ENCODE results near the gene NEU4. TPM values are rescaled to one million over a fixed set of nuclear protein-coding genes. Genes with fewer than 3 reads are reported as not detected.
A peak's percentile ranks its signal among the peaks of the same experiment; 100 is the strongest.
"Not testable (repeated sequence)": the region's sequence is repeated elsewhere in the genome, so short reads cannot be mapped to it uniquely, and the experiment has no call there.

Gene NEU4
- total RNA-seq, 2 donors from 2014 or later, result 0.38 TPM; not detected in 1

GRCh38 chr2:241796209-241796608 lies 12.8 kb upstream of the NEU4 start:
- peak; percentile 40 for DNase-seq (ENCODE audit: low spot score)
- intact Hi-C loops (cut with DNase I), result no loop called here

GRCh38 chr2:241796610-241797138 lies 12.3 kb upstream of the NEU4 start:
- DNase-seq (ENCODE audit: low spot score), result peak; percentile 80
- intact Hi-C loops (cut with DNase I), result no loop called here

GRCh38 chr2:241797441-241798080 lies 11.4 kb upstream of the NEU4 start:
- intact Hi-C loops (cut with DNase I), result no loop called here
- DNase-seq (ENCODE audit: low spot score), result peak; percentile 55

- DNase-seq (ENCODE audit: low spot score), result peak; percentile 77
- intact Hi-C loops (cut with DNase I), result no loop called here
Measured at GRCh38 chr2:241798081-241798630, 10.8 kb upstream of the NEU4 start.

- DNase-seq (ENCODE audit: low spot score), result peak; percentile 76
- intact Hi-C loops (cut with DNase I), result no loop called here
Measured at GRCh38 chr2:241798631-241799521, 10.1 kb upstream of the NEU4 start.

GRCh38 chr2:241799522-241800197 lies 9.3 kb upstream of the NEU4 start:
- DNase-seq (ENCODE audit: low spot score), result peak; percentile 73

GRCh38 chr2:241800198-241800903 lies 8.6 kb upstream of the NEU4 start:
- DNase-seq (ENCODE audit: low spot score), result peak; percentile 75

More at GRCh38 chr2:241799522-241800197, 9.3 kb upstream of the NEU4 start:
- intact Hi-C loops (cut with DNase I), result no loop called here

GRCh38 chr2:241801611-241802420 lies 7.2 kb upstream of the NEU4 start:
- peak; percentile 72 for DNase-seq (ENCODE audit: low spot score)

More at GRCh38 chr2:241800198-241800903, 8.6 kb upstream of the NEU4 start:
- intact Hi-C loops (cut with DNase I), result not testable (repeated sequence)

GRCh38 chr2:241802421-241803318 lies 6.3 kb upstream of the NEU4 start:
- DNase-seq (ENCODE audit: low spot score), result peak; percentile 67
- intact Hi-C loops (cut with DNase I), result no loop called here

More at GRCh38 chr2:241801611-241802420, 7.2 kb upstream of the NEU4 start:
- intact Hi-C loops (cut with DNase I), result no loop called here

GRCh38 chr2:241803387-241804325 lies 5.3 kb upstream of the NEU4 start:
- intact Hi-C loops (cut with DNase I), result no loop called here
- DNase-seq (ENCODE audit: low spot score), result peak; percentile 86

- peak; percentile 76 for DNase-seq (ENCODE audit: low spot score)
- intact Hi-C loops (cut with DNase I), result no loop called here
Measured at GRCh38 chr2:241804326-241805229, 4.4 kb upstream of the NEU4 start.

- intact Hi-C loops (cut with DNase I); DNase-seq (ENCODE audit: low spot score): not testable (repeated sequence)
Measured at GRCh38 chr2:241806217-241806616, 2.8 kb upstream of the NEU4 start.

- DNase-seq (ENCODE audit: low spot score), result no peak
- intact Hi-C loops (cut with DNase I), result no loop called here
Measured at GRCh38 chr2:241808051-241808720, 807 bp upstream of the NEU4 start.
